ENCODE results near the gene DPP10. TPM values are rescaled to one million over a fixed set of nuclear protein-coding genes. Genes with fewer than 3 reads are reported as not detected.

Gene DPP10
- total RNA-seq, 1 donor from 2014 or later: not detected

- H3K4me1 Mint-ChIP-seq (ENCODE audit: low read depth): no peaks in the 10 kb centered on the region
- no peak overlapping the region for H3K4me3 Mint-ChIP-seq
- H3K9me3 Mint-ChIP-seq: no peaks in the 10 kb centered on the region
Measured at GRCh38 chr2:114525955-114526354, 83.5 kb downstream of the DPP10 start.

GRCh38 chr2:114526841-114527240 is 84.4 kb downstream of the DPP10 start:
- intact Hi-C loops (cut with micrococcal nuclease): no loop called here
- Mint-ChIP-seq H3K27me3 (ENCODE audit: insufficient read depth) (no peaks in the 10 kb centered on the region), H3K4me1 (ENCODE audit: low read depth) (no peaks in the 10 kb centered on the region), H3K36me3 (ENCODE audit: low read depth) (no peaks in the 10 kb centered on the region), H3K9me3 (no peaks in the 10 kb centered on the region), H3K27ac (no peak overlapping the region), H3K4me3 (no peak overlapping the region)
- no peak for DNase-seq (ENCODE audit: low spot score)

More at GRCh38 chr2:114525955-114526354, 83.5 kb downstream of the DPP10 start:
- intact Hi-C loops (cut with micrococcal nuclease): no loop called here
- no peak for DNase-seq (ENCODE audit: low spot score)
- H3K27ac Mint-ChIP-seq: no peak overlapping the region
- no peaks in the 10 kb centered on the region for H3K27me3 Mint-ChIP-seq (ENCODE audit: insufficient read depth)
- no peaks in the 10 kb centered on the region for H3K36me3 Mint-ChIP-seq (ENCODE audit: low read depth)

- DNase-seq (ENCODE audit: low spot score): no peak
- no peak overlapping the region for H3K4me3 Mint-ChIP-seq
- H3K9me3 Mint-ChIP-seq: no peaks in the 10 kb centered on the region
- no peak overlapping the region for H3K27ac Mint-ChIP-seq
- intact Hi-C loops (cut with micrococcal nuclease): no loop called here
- H3K4me1 Mint-ChIP-seq (ENCODE audit: low read depth): no peaks in the 10 kb centered on the region
- no peaks in the 10 kb centered on the region for H3K36me3 Mint-ChIP-seq (ENCODE audit: low read depth)
- no peaks in the 10 kb centered on the region for H3K27me3 Mint-ChIP-seq (ENCODE audit: insufficient read depth)
Measured at GRCh38 chr2:114527330-114527983, 85.0 kb downstream of the DPP10 start.

GRCh38 chr2:114534116-114535084 is 92.0 kb downstream of the DPP10 start:
- intact Hi-C loops (cut with micrococcal nuclease): no loop called here
- Mint-ChIP-seq H3K36me3 (ENCODE audit: low read depth) (no peaks in the 10 kb centered on the region), H3K27ac (no peak overlapping the region), H3K27me3 (ENCODE audit: insufficient read depth) (no peaks in the 10 kb centered on the region), H3K4me3 (no peak overlapping the region), H3K9me3 (no peaks in the 10 kb centered on the region), H3K4me1 (ENCODE audit: low read depth) (no peaks in the 10 kb centered on the region)
- DNase-seq (ENCODE audit: low spot score): no peak

- Mint-ChIP-seq H3K4me3 (no peak overlapping the region), H3K36me3 (ENCODE audit: low read depth) (no peaks in the 10 kb centered on the region), H3K27me3 (ENCODE audit: insufficient read depth) (no peaks in the 10 kb centered on the region), H3K27ac (no peak overlapping the region), H3K9me3 (no peaks in the 10 kb centered on the region), H3K4me1 (ENCODE audit: low read depth) (no peaks in the 10 kb centered on the region)
- no peak for DNase-seq (ENCODE audit: low spot score)
- intact Hi-C loops (cut with micrococcal nuclease): no loop called here
Measured at GRCh38 chr2:114537777-114538176, 95.3 kb downstream of the DPP10 start.

GRCh38 chr2:114542695-114543094 is 100.3 kb downstream of the DPP10 start:
- Mint-ChIP-seq H3K27ac (no peak overlapping the region), H3K36me3 (ENCODE audit: low read depth) (no peaks in the 10 kb centered on the region)

GRCh38 chr2:114543236-114543766 is 100.9 kb downstream of the DPP10 start:
- Mint-ChIP-seq H3K27me3 (ENCODE audit: insufficient read depth) (peaks cover 5% of the 10 kb centered on the region), H3K4me1 (ENCODE audit: low read depth) (no peaks in the 10 kb centered on the region), H3K27ac (no peak overlapping the region), H3K4me3 (no peak overlapping the region), H3K9me3 (peaks cover 4% of the 10 kb centered on the region), H3K36me3 (ENCODE audit: low read depth) (no peaks in the 10 kb centered on the region)
- DNase-seq (ENCODE audit: low spot score): no peak
- intact Hi-C loops (cut with micrococcal nuclease): no loop called here

More at GRCh38 chr2:114542695-114543094, 100.3 kb downstream of the DPP10 start:
- peaks cover 5% of the 10 kb centered on the region for H3K27me3 Mint-ChIP-seq (ENCODE audit: insufficient read depth)
- intact Hi-C loops (cut with micrococcal nuclease): no loop called here
- H3K4me1 Mint-ChIP-seq (ENCODE audit: low read depth): no peaks in the 10 kb centered on the region
- no peak overlapping the region for H3K4me3 Mint-ChIP-seq
- DNase-seq (ENCODE audit: low spot score): no peak
- peaks cover 4% of the 10 kb centered on the region for H3K9me3 Mint-ChIP-seq

GRCh38 chr2:114545052-114545451 is 102.6 kb downstream of the DPP10 start:
- H3K27me3 Mint-ChIP-seq (ENCODE audit: insufficient read depth): peaks cover 5% of the 10 kb centered on the region
- no peak overlapping the region for H3K4me3 Mint-ChIP-seq
- H3K4me1 Mint-ChIP-seq (ENCODE audit: low read depth): no peaks in the 10 kb centered on the region
- DNase-seq (ENCODE audit: low spot score): no peak
- no peaks in the 10 kb centered on the region for H3K36me3 Mint-ChIP-seq (ENCODE audit: low read depth)
- intact Hi-C loops (cut with micrococcal nuclease): no loop called here
- H3K27ac Mint-ChIP-seq: no peak overlapping the region
- H3K9me3 Mint-ChIP-seq: peaks cover 4% of the 10 kb centered on the region

- H3K36me3 Mint-ChIP-seq (ENCODE audit: low read depth): no peaks in the 10 kb centered on the region
- intact Hi-C loops (cut with micrococcal nuclease): no loop called here
- H3K9me3 Mint-ChIP-seq: peaks cover 4% of the 10 kb centered on the region
- H3K27ac Mint-ChIP-seq: no peak overlapping the region
- H3K4me3 Mint-ChIP-seq: no peak overlapping the region
- H3K27me3 Mint-ChIP-seq (ENCODE audit: insufficient read depth): peaks cover 5% of the 10 kb centered on the region
- DNase-seq (ENCODE audit: low spot score): no peak
- H3K4me1 Mint-ChIP-seq (ENCODE audit: low read depth): no peaks in the 10 kb centered on the region
Measured at GRCh38 chr2:114546531-114546930, 104.1 kb downstream of the DPP10 start.

GRCh38 chr2:114548151-114548550 is 105.7 kb downstream of the DPP10 start:
- Mint-ChIP-seq H3K4me1 (ENCODE audit: low read depth) (no peaks in the 10 kb centered on the region), H3K27ac (no peak overlapping the region), H3K36me3 (ENCODE audit: low read depth) (no peaks in the 10 kb centered on the region), H3K4me3 (no peak overlapping the region), H3K9me3 (peaks cover 4% of the 10 kb centered on the region), H3K27me3 (ENCODE audit: insufficient read depth) (peaks cover 5% of the 10 kb centered on the region)
- DNase-seq (ENCODE audit: low spot score): no peak
- intact Hi-C loops (cut with micrococcal nuclease): no loop called here

- H3K4me1 Mint-ChIP-seq (ENCODE audit: low read depth): no peaks in the 10 kb centered on the region
- H3K36me3 Mint-ChIP-seq (ENCODE audit: low read depth): no peaks in the 10 kb centered on the region
- H3K27me3 Mint-ChIP-seq (ENCODE audit: insufficient read depth): no peaks in the 10 kb centered on the region
- H3K9me3 Mint-ChIP-seq: no peaks in the 10 kb centered on the region
- no peak overlapping the region for H3K4me3 Mint-ChIP-seq
- no peak for DNase-seq (ENCODE audit: low spot score)
- intact Hi-C loops (cut with micrococcal nuclease): no loop called here
- H3K27ac Mint-ChIP-seq: no peak overlapping the region
Measured at GRCh38 chr2:114550364-114550763, 107.9 kb downstream of the DPP10 start.

- Mint-ChIP-seq H3K27me3 (ENCODE audit: insufficient read depth) (no peaks in the 10 kb centered on the region), H3K4me3 (no peak overlapping the region), H3K36me3 (ENCODE audit: low read depth) (no peaks in the 10 kb centered on the region), H3K4me1 (ENCODE audit: low read depth) (no peaks in the 10 kb centered on the region), H3K27ac (no peak overlapping the region), H3K9me3 (no peaks in the 10 kb centered on the region)
- intact Hi-C loops (cut with micrococcal nuclease): no loop called here
- no peak for DNase-seq (ENCODE audit: low spot score)
Measured at GRCh38 chr2:114550895-114551793, 108.7 kb downstream of the DPP10 start.

Data from activated T-helper 1 cell treated with anti-CD3 and anti-CD28 coated beads, Interleukin-12 subunit alpha, Interleukin-12 subunit beta, Interleukin-2, Interleukin-4 antibody, amounts not matched to agents 30 ng/mL and 10 ng/mL and 1 ng/mL, durations not matched to agents 14 hours and 24 hours and 36 hours (primary cell).